Effector memory CD8-positive, alpha-beta T cell (primary cell): ENCODE results near the gene TTC5.
A peak's percentile ranks its signal among the peaks of the same experiment; 100 is the strongest.
"Not testable (repeated sequence)": the region's sequence is repeated elsewhere in the genome, so short reads cannot be mapped to it uniquely, and the experiment has no call there.

Experiments
- ATAC-seq: fragments of 150-1000 bp; cut with Tn5 transposase; replicated peaks from 2 replicates; pipeline ENCODE4 v1.10.0; 2021; ENCODE audit warnings: mild to moderate bottlenecking, moderate library complexity
- DNase-seq, 3 experiments: peaks; one replicate each; pipeline ENCODE4 v3.0.0; 2021
- H3K27ac Mint-ChIP-seq, 2 donors: one replicate each; pipeline ENCODE4 v1.8.0; 2022; ENCODE audit warnings: mild to moderate bottlenecking in 2 of 2, mixed read lengths in 2 of 2, moderate library complexity in 2 of 2
- H3K27me3 Mint-ChIP-seq, 2 donors: one replicate each; pipeline ENCODE4 v1.8.0; 2022; ENCODE audit warnings: mixed read lengths in 2 of 2
- H3K36me3 Mint-ChIP-seq: one replicate; pipeline ENCODE4 v1.8.0; 2022; ENCODE audit warnings: mild to moderate bottlenecking, moderate library complexity, mixed read lengths; ENCODE audit not compliant: insufficient read depth
- H3K4me1 Mint-ChIP-seq, 2 donors: one replicate each; pipeline ENCODE4 v1.8.0; 2022; ENCODE audit warnings: low read depth in 2 of 2, mixed read lengths in 2 of 2
- H3K4me3 Mint-ChIP-seq, 2 donors: one replicate each; pipeline ENCODE4 v1.8.0; 2022; ENCODE audit warnings: mild to moderate bottlenecking in 2 of 2, mixed read lengths in 2 of 2, moderate library complexity in 2 of 2
- H3K9me3 Mint-ChIP-seq, 2 donors: one replicate each; pipeline ENCODE4 v1.8.0; 2022; ENCODE audit warnings: mixed read lengths in 2 of 2
- total RNA-seq, 9 experiments: gene quantifications; one replicate each; lab custom pipeline; 2026; lab: John Stamatoyannopoulos, UW

TTC5 gene
- total RNA-seq = 13.4 to 43.2 (median 33.2) reads per million in 9 experiments

GRCh38 chr14:20305265-20306078 lies at the start of gene TTC5:
TTC5 (minus strand) TSS chr14:20305951; CDS start chr14:20305937, 14 bp downstream.
- DNase-seq = peak; percentile 89 to 94 (median 90)
- ATAC-seq = peak; percentile 99
- Mint-ChIP-seq H3K27ac (peak within 1 kb of the TSS; percentile 86 to 93), H3K4me1 (peaks cover 9 to 32% of the 10 kb centered on the region in 2 donors), H3K27me3 (no peaks in the 10 kb centered on the region), H3K4me3 (peak within 1 kb of the TSS; percentile 88), H3K9me3 (no peaks in the 10 kb centered on the region), H3K36me3 (peaks cover 20% of the 10 kb centered on the region)

GRCh38 chr14:20350860-20351259 lies 45.1 kb upstream of the TTC5 start:
- Mint-ChIP-seq H3K4me1 (peaks cover 0 to under 1% of the 10 kb centered on the region in 2 donors), H3K4me3 (no peak overlapping the region), H3K9me3 (no peaks in the 10 kb centered on the region), H3K36me3 (peaks cover 53% of the 10 kb centered on the region), H3K27ac (peak overlapping the region in 1 of 2 donors; percentile 2), H3K27me3 (no peaks in the 10 kb centered on the region)
- DNase-seq (no peak), ATAC-seq (no peak)

- Mint-ChIP-seq H3K27ac (peak overlapping the region in 1 of 2 donors; percentile 2), H3K36me3 (peaks cover 49% of the 10 kb centered on the region), H3K9me3 (no peaks in the 10 kb centered on the region), H3K4me3 (no peak overlapping the region), H3K4me1 (peaks cover 0 to 5% of the 10 kb centered on the region in 2 donors), H3K27me3 (no peaks in the 10 kb centered on the region)
- DNase-seq (no peak), ATAC-seq (no peak)
Observed at GRCh38 chr14:20350282-20350681, 44.5 kb upstream of the TTC5 start.

GRCh38 chr14:20347747-20348146 lies 42.0 kb upstream of the TTC5 start:
- H3K27ac Mint-ChIP-seq = no peak overlapping the region
- peaks cover 37% of the 10 kb centered on the region for H3K36me3 Mint-ChIP-seq
- ATAC-seq (no peak), DNase-seq (no peak)
- H3K9me3 Mint-ChIP-seq = no peaks in the 10 kb centered on the region
- H3K4me3 Mint-ChIP-seq = no peak overlapping the region
- peaks cover 9 to 17% of the 10 kb centered on the region in 2 donors for H3K4me1 Mint-ChIP-seq
- no peaks in the 10 kb centered on the region for H3K27me3 Mint-ChIP-seq

GRCh38 chr14:20346713-20347112 lies 41.0 kb upstream of the TTC5 start:
- Mint-ChIP-seq H3K27me3 (no peaks in the 10 kb centered on the region), H3K4me3 (no peak overlapping the region), H3K27ac (no peak overlapping the region), H3K4me1 (peaks cover 9 to 17% of the 10 kb centered on the region in 2 donors), H3K36me3 (peaks cover 34% of the 10 kb centered on the region), H3K9me3 (no peaks in the 10 kb centered on the region)
- DNase-seq = no peak
- ATAC-seq = no peak

- peak overlapping the region; percentile 67 to 99 for H3K27ac Mint-ChIP-seq
- no peak overlapping the region for H3K4me3 Mint-ChIP-seq
- no peak for ATAC-seq
- no peak for DNase-seq
- peaks cover 29% of the 10 kb centered on the region for H3K36me3 Mint-ChIP-seq
- no peaks in the 10 kb centered on the region for H3K27me3 Mint-ChIP-seq
- no peaks in the 10 kb centered on the region for H3K9me3 Mint-ChIP-seq
- H3K4me1 Mint-ChIP-seq = peaks cover 9 to 17% of the 10 kb centered on the region in 2 donors
Observed at GRCh38 chr14:20345366-20345765, 39.6 kb upstream of the TTC5 start.

- Mint-ChIP-seq H3K36me3 (peaks cover 27% of the 10 kb centered on the region), H3K27me3 (no peaks in the 10 kb centered on the region), H3K9me3 (no peaks in the 10 kb centered on the region), H3K4me3 (peak overlapping the region; percentile 91 to 94), H3K27ac (peak overlapping the region; percentile 97 to 99), H3K4me1 (peaks cover 9 to 17% of the 10 kb centered on the region in 2 donors)
- DNase-seq (no peak), ATAC-seq (no peak)
Observed at GRCh38 chr14:20343862-20344220, 38.1 kb upstream of the TTC5 start.

- Mint-ChIP-seq H3K9me3 (no peaks in the 10 kb centered on the region), H3K36me3 (peaks cover 25% of the 10 kb centered on the region), H3K4me1 (peaks cover 9 to 17% of the 10 kb centered on the region in 2 donors), H3K27me3 (no peaks in the 10 kb centered on the region), H3K27ac (peak within 1 kb of the TSS; percentile 97 to 99), H3K4me3 (peak within 1 kb of the TSS; percentile 91 to 94)
- DNase-seq (peak; percentile 86 to 92 (median 87)), ATAC-seq (peak; percentile 83)
Observed at GRCh38 chr14:20343092-20343861, 37.5 kb upstream of the TTC5 start, which contains the start of gene PARP2. PARP2 (plus strand) TSS chr14:20343635; CDS start chr14:20343642, 7 bp downstream.

GRCh38 chr14:20341646-20342045 lies 35.9 kb upstream of the TTC5 start:
- H3K36me3 Mint-ChIP-seq = peaks cover 18% of the 10 kb centered on the region
- H3K27me3 Mint-ChIP-seq = no peaks in the 10 kb centered on the region
- ATAC-seq (no peak), DNase-seq (no peak)
- H3K27ac Mint-ChIP-seq = no peak overlapping the region
- H3K4me1 Mint-ChIP-seq = peaks cover 9 to 17% of the 10 kb centered on the region in 2 donors
- peak overlapping the region; percentile 91 to 94 for H3K4me3 Mint-ChIP-seq
- H3K9me3 Mint-ChIP-seq = no peaks in the 10 kb centered on the region

- not testable (repeated sequence) for H3K4me3 Mint-ChIP-seq, H3K27me3 Mint-ChIP-seq, H3K9me3 Mint-ChIP-seq, ATAC-seq, DNase-seq, H3K27ac Mint-ChIP-seq
- Mint-ChIP-seq H3K36me3 (peaks cover 18% of the 10 kb centered on the region), H3K4me1 (peaks cover 9 to 17% of the 10 kb centered on the region in 2 donors)
Observed at GRCh38 chr14:20341032-20341431, 35.3 kb upstream of the TTC5 start.

- H3K4me1 Mint-ChIP-seq = peaks cover 12 to 27% of the 10 kb centered on the region in 2 donors
- no peaks in the 10 kb centered on the region for H3K36me3 Mint-ChIP-seq
- H3K9me3 Mint-ChIP-seq = no peaks in the 10 kb centered on the region
- ATAC-seq (no peak), DNase-seq (no peak)
- no peaks in the 10 kb centered on the region for H3K27me3 Mint-ChIP-seq
- peak overlapping the region; percentile 88 to 95 for H3K4me3 Mint-ChIP-seq
- peak overlapping the region in 1 of 2 donors; percentile 95 for H3K27ac Mint-ChIP-seq
Observed at GRCh38 chr14:20334017-20334416, 28.3 kb upstream of the TTC5 start.

GRCh38 chr14:20333494-20333841 lies 27.7 kb upstream of the TTC5 start:
- Mint-ChIP-seq H3K4me3 (peak overlapping the region; percentile 88 to 95), H3K27me3 (no peaks in the 10 kb centered on the region), H3K27ac (peak overlapping the region; percentile 86 to 95), H3K4me1 (peaks cover 12 to 27% of the 10 kb centered on the region in 2 donors), H3K36me3 (no peaks in the 10 kb centered on the region), H3K9me3 (no peaks in the 10 kb centered on the region)
- ATAC-seq (no peak), DNase-seq (no peak)

GRCh38 chr14:20332788-20333493 lies 27.2 kb upstream of the TTC5 start, which contains the start of gene CCNB1IP1:
CCNB1IP1 (minus strand) TSS chr14:20333279; CDS start chr14:20316523, 16,756 bp downstream.
- ATAC-seq (peak; percentile 99), DNase-seq (peak; percentile 37 to 53 (median 38))
- Mint-ChIP-seq H3K27me3 (no peaks in the 10 kb centered on the region), H3K36me3 (no peaks in the 10 kb centered on the region), H3K4me3 (peak within 1 kb of the TSS; percentile 88 to 95), H3K9me3 (no peaks in the 10 kb centered on the region), H3K27ac (peak within 1 kb of the TSS; percentile 86 to 95), H3K4me1 (peaks cover 12 to 27% of the 10 kb centered on the region in 2 donors)
